ENCODE results near the gene AKAP8L. TPM values are rescaled to one million over a fixed set of nuclear protein-coding genes. Genes with fewer than 3 reads are reported as not detected.

AKAP8L gene
- 64.2 and 75.5 TPM in 2 replicates for total RNA-seq

GRCh38 chr19:15418579-15419412 is at the start of gene AKAP8L:
Gene AKAP8L, minus strand, starts transcription at chr19:15418988. Its CDS starts 65 bp downstream, at chr19:15418923.

GRCh38 chr19:15464394-15465385 is 45.9 kb upstream of the AKAP8L start, which contains the start of gene RASAL3:
Gene RASAL3, minus strand, starts transcription at chr19:15464544. Its CDS starts 186 bp downstream, at chr19:15464358.

GRCh38 chr19:15449620-15450527 is 31.1 kb upstream of the AKAP8L start, which contains the start of gene WIZ:
Gene WIZ, minus strand, starts transcription at chr19:15449956. Its CDS starts 1,649 bp downstream, at chr19:15448307.

GRCh38 chr19:15379083-15379998 is 39.4 kb downstream of the AKAP8L start, which contains the start of gene AKAP8:
Gene AKAP8, minus strand, starts transcription at chr19:15379787. Its CDS starts 56 bp downstream, at chr19:15379731.

GRCh38 chr19:15332311-15332996 is 86.3 kb downstream of the AKAP8L start, which contains the start of gene BRD4:
Gene BRD4, minus strand, starts transcription at chr19:15332539. Its CDS starts 59,440 bp downstream, at chr19:15273099.

Small RNAs within 50 kb of the gene (small RNA-seq; reads per million reads assigned to genes)
- not detected for gene AC005776.1
- not detected for gene MIR1470

Other genes starting within 250 kb of the AKAP8L start
- 6.9 and 14.4 TPM in 2 replicates for gene NOTCH3, start 218.0 kb downstream of the AKAP8L start, total RNA-seq
- 0.32 TPM in 1 of 2 replicates, not detected in the other for gene EPHX3, start 186.5 kb downstream of the AKAP8L start, total RNA-seq
- gene BRD4, start 86.4 kb downstream of the AKAP8L start, total RNA-seq, result 32.1 and 37.3 TPM in 2 replicates
- 18.0 and 21.4 TPM in 2 replicates for gene AKAP8, start 39.2 kb downstream of the AKAP8L start, total RNA-seq
- gene WIZ, start 31.0 kb upstream of the AKAP8L start, total RNA-seq, result 15.4 and 17.7 TPM in 2 replicates
- gene RASAL3, start 45.6 kb upstream of the AKAP8L start, total RNA-seq, result 0.16 TPM in 1 of 2 replicates, not detected in the other
- gene PGLYRP2, start 60.5 kb upstream of the AKAP8L start, total RNA-seq, result not detected in 2 replicates
- not detected in 2 replicates for gene CYP4F22, start 89.5 kb upstream of the AKAP8L start, total RNA-seq
- gene CYP4F8, start 196.2 kb upstream of the AKAP8L start, total RNA-seq, result not detected in 2 replicates
- not detected in 2 replicates for gene CYP4F3, start 221.9 kb upstream of the AKAP8L start, total RNA-seq

Data from hair follicle dermal papilla cell (primary cell).